ENCODE measurements around the gene EDIL3.

DNA sequence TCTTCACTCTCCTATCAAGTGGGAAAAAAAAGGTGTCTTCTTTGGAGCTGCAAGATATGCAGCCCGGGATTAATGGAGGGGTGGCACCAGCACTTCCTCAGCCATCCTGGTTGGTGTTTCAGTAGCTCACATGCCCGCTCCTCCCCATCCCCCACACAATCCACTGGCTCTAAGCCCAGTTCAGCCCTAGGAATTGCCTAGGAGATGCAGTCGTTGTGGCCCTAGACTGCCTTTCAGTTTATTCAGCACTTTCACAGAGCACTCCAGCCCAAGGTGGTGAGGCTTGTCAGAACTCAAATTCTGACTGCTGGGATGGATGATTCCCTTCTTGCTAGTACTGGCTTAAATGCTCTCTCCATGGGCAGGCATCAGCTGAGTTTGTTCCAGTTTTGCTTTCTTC lies 35.1 kb upstream of the EDIL3 start:
- TF ChIP-seq, protein P1, sequence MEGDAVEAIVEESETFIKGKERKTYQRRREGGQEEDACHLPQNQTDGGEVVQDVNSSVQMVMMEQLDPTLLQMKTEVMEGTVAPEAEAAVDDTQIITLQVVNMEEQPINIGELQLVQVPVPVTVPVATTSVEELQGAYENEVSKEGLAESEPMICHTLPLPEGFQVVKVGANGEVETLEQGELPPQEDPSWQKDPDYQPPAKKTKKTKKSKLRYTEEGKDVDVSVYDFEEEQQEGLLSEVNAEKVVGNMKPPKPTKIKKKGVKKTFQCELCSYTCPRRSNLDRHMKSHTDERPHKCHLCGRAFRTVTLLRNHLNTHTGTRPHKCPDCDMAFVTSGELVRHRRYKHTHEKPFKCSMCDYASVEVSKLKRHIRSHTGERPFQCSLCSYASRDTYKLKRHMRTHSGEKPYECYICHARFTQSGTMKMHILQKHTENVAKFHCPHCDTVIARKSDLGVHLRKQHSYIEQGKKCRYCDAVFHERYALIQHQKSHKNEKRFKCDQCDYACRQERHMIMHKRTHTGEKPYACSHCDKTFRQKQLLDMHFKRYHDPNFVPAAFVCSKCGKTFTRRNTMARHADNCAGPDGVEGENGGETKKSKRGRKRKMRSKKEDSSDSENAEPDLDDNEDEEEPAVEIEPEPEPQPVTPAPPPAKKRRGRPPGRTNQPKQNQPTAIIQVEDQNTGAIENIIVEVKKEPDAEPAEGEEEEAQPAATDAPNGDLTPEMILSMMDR (IDR thresholded peaks at IDR 0.05): no peak
- TF ChIP-seq POLR2A (IDR thresholded peaks at IDR 0.05) (no peak), POLR2AphosphoS5 (IDR thresholded peaks at IDR 0.05) (no peak)
